Measurements from ENCODE around the gene PTGER4.

The PTGER4 gene

DNA sequence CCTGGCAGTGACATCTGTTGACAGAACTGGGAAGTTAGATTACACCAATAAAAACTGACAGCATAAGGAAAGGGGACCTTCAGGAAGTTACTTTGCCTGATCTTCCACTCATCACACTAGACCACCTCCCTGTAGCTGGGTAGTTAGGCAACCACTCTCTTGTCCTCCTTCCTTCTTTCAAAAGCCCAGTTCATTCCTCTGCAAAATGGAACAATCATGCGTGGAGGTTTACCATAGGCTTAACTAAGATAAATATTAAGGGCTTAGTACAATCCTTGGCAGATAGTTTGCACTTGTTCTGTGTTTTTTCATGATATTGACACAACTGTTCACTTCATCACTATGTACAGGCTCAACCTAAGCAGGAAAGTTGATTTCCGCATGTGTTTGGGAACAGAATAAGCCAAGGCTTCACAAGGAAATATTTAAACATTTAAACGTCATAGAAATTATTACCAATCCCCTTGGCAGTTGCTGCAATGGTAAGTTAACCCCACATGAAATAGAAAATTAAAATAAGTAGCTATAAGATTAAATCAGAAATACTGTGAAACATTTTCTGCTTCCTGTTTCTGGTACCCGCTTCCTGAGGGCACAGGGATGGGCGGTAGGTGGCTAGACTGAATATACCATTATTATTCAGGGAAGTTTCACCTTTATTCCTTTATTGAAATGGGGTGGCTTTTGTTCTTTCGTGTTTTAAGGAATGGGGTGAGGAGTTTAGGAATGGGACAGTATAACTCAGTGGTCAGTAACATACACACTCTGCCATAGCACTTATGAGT lies 9.9 kb upstream of the PTGER4 start:
- no peak for DNase-seq (ENCODE audit: low read depth)

DNA sequence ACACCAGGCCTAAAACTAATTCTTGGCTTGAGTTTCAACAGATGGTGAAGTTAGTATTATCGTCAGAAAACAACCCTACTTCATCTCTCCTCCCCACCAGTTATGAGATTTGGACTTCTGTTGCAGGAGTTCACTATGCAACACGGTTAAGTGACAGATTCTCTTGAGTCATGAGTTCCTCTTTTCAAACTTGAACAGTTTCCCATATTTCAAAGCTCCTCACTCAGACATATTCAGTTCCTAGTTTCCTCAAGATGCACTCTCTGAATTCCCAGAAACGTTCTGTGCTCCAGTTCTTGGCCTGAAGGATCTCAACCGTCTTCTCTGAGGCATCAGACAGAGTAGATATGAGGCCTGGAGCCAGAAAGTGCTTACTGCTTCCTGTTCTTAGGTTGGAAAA lies 7.3 kb upstream of the PTGER4 start:
- no peak for DNase-seq (ENCODE audit: low read depth)

DNA sequence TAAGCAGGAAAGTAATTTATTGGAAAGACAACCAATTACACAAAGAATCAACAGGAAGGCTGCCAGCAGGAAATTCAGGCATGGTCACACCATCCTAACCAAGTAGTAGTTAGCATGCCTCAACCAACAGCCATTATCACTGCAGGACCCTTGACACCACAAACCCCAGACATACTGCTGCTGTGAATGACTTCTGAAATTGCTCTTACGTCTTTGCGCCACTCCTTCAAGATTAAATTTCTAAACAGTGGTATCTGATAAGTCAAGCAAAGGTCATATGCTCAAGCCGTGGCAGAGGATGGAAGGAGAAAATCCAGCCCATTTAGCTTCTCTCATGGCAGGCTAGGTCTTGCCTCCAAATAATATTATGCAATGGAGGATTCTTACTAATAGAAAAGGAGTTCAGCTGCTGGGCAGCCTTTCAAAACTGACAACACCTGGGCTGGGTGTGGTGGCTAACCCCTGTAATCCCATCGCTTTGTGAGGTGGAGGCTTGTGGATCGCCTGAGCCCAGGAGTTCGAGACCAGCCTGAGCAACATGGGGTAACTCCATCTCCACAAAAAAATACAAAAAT lies 5.0 kb upstream of the PTGER4 start:
- no peak for DNase-seq (ENCODE audit: low read depth)

DNA sequence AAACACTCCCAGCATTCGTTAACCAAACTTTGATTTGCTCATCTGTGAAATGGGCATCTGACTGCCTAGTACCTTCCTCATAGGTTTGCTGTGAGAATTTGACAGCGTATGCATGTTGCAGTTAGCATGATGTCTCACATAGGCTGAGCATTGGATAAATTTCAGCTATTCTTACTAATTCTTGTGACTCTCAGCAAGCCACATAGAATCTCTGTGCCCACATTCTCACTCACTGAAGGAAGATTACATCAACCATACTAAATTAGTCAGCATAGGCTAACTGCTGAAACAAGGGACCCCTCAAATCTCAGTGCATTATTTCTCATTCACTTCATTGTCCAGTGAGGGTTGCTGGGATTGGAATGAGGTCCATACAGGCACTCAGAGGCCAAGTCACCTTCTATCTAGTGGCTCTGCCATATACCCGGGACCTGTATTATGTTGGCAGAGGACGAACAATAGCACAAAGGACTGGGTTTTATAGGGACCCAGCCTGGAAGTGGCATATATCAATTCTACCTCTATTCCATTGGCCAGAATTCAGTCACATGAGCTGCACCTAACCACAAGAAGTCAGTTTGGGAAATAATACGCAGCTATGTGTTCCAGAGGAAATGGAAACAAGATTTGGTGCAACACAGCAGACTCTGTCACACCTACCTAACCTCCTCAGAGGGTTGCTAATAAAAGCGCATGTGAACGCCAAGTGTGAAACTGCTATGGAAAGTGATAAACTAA lies 4.2 kb upstream of the PTGER4 start:
- no peak for DNase-seq (ENCODE audit: low read depth)

DNA sequence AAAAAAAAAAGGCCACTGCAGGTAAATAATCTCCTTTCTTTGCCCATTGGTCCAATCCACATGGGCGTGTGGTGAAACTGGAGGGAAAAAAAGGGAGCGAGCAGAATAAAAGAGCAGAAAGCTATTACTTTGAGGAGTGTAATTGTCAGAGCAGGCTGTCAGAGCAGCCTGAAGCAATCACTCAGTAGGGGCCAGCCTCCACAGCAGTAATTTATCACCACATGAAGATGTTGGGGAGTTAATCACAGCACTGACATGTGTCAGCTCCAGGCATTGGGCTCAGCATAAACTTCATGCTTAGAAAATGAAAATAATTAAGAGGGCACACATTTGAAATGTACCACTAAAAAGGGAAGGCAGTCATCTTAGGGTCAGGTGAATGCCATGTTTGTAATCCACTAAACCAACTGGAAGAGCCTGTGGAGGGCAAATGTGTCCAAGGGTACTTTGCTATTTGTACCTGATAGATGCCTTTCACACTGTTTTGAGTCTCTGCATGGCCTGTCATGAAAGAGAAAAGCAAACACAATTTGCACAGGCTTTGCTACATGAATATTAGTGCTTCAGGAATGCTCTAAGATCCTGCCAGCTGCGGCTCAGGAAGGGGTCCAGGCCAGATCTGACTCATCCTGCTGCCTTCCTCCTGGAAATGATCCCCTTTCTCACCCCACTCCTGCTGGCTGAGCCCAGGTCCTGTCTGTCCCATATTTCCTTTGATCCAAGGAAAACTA lies 2.9 kb upstream of the PTGER4 start:
- no peak for DNase-seq (ENCODE audit: low read depth)

DNA sequence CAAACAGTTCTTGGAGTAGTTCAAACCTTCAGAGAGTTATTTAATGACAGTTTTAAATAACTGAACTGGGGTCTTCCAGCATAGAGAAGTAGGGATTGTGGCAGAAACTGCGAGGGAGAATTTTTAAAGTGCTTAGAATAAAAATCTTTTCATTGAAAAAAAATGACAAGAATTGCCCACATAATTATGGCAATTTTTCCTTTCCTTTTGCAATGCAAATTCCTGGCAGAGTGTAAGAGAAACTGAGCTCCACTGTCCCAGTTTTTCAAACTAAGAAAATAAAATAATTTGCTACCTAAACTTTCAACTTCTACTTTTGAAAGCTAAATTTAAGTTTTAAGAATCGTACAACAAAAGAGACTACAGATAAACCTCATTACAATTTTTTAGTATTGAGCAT lies 2.3 kb upstream of the PTGER4 start:
- DNase-seq (ENCODE audit: low read depth): no peak

DNA sequence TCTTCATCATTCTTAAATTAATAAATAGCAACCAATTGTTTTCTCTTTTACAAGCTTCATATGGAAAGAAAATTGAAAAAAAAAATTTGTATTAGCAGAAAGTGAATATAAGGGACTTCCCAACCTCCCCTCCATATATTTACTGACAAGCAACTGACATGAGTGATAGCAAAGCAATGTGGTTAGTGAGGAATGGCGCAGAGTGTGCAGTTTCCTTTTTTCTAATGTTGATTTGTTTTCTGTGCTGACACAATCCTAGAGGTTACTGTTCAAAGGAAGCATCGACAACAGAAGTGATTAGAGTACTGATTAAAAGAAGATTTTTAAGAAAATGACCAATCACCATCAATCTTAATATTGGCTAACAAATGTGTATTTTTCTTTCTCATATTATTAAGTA lies 1.7 kb upstream of the PTGER4 start:
- DNase-seq (ENCODE audit: low read depth): no peak

DNA sequence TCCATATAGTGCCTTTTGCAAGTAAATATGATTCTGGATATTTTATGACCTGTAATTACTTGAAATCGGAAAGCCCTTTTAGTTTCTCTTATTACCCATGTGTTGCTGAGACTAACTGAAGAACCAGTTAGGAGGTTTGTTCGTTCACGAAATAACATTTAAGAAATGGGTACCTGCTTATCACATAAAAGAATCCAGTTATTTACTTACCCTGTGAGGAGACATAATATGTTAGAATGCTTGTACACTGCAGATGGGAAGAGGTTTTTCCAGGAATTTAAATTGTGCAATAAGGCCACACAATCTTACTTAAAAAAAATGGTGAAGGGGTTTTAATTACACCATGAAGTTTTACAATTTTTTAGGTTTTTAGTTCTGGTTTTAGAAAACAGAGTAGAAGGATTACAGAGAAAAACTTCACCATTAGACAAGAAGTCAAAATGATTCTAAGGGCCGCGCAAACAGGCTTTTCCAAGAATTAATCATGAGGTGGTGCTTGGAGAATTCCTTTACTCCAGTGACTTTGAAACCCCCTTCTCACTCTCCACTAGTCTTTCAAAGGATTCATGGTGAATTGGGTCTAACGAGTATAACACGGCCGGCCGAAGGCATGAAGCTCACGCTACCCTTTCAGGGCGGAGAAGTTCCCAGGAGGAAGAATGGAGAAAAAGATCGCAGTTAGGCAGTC lies 1.1 kb upstream of the PTGER4 start:
- DNase-seq (ENCODE audit: low read depth): no peak

DNA sequence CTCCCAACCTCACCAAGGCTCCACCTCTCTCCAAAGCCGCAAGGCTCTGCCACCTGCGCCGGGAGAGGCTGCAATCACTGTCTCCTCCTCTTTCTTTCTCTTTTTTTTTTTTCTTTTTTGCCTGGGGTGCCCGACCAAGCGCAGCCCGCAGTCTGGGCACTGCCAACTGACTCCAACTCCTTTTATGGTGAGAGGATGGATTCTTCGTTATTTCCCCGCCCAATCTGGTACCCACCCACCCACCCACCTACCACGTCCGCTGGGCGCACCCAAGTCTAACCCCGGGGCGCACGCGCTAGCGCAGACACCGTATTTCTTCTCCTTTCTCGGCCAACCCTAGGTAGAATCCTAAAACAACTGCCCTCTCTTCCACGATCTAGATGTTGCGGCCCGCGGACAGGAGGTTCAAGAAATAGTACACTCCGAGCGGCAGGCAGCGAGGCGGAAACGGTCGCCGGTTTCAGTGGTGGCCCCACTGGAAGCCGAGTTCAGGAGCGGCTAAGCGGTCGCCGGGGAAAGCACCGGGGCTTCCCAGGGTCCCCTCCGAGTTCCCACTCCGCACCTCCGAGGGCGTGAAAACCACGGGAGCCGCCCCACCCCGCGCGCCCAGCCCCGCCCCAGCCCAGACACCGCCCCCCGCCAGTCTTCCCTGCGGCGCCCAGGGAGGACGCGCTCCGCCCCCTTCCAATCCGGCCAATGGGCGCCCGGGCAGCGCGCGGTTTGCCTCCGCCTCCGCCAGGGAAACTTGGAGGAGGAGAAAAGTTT lies 385 bp upstream of the PTGER4 start:
- DNase-seq (ENCODE audit: low read depth): peak; percentile 87

DNA sequence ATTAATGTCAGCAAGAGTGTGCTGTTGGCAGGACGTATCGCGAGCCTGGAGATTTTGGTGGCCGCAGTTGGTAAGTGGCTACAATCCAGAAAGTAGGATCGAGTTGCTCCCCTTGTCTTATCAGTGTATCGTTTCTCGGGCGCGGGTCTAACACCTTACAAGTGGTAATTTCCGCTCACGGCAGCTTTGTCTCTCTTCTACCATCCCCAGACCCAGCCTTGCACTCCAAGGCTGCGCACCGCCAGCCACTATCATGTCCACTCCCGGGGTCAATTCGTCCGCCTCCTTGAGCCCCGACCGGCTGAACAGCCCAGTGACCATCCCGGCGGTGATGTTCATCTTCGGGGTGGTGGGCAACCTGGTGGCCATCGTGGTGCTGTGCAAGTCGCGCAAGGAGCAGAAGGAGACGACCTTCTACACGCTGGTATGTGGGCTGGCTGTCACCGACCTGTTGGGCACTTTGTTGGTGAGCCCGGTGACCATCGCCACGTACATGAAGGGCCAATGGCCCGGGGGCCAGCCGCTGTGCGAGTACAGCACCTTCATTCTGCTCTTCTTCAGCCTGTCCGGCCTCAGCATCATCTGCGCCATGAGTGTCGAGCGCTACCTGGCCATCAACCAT lies 1.1 kb downstream of the PTGER4 start:
- DNase-seq (ENCODE audit: low read depth): no peak

DNA sequence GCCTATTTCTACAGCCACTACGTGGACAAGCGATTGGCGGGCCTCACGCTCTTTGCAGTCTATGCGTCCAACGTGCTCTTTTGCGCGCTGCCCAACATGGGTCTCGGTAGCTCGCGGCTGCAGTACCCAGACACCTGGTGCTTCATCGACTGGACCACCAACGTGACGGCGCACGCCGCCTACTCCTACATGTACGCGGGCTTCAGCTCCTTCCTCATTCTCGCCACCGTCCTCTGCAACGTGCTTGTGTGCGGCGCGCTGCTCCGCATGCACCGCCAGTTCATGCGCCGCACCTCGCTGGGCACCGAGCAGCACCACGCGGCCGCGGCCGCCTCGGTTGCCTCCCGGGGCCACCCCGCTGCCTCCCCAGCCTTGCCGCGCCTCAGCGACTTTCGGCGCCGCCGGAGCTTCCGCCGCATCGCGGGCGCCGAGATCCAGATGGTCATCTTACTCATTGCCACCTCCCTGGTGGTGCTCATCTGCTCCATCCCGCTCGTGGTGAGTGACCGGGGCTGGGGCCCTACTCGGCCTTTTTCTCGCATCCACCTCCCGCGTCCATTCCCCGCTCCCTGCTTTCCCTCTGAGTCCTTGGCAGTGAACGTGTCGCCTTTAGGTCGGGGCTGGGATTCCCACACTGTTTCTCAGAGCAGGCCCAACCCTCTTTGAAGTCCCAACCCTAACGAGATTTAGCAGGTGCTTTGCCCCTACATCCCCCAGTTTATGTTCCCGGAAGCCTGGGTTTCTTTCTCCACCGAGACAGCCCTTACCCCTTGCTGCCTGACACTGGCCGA lies 1.8 kb downstream of the PTGER4 start:
- no peak for DNase-seq (ENCODE audit: low read depth)

DNA sequence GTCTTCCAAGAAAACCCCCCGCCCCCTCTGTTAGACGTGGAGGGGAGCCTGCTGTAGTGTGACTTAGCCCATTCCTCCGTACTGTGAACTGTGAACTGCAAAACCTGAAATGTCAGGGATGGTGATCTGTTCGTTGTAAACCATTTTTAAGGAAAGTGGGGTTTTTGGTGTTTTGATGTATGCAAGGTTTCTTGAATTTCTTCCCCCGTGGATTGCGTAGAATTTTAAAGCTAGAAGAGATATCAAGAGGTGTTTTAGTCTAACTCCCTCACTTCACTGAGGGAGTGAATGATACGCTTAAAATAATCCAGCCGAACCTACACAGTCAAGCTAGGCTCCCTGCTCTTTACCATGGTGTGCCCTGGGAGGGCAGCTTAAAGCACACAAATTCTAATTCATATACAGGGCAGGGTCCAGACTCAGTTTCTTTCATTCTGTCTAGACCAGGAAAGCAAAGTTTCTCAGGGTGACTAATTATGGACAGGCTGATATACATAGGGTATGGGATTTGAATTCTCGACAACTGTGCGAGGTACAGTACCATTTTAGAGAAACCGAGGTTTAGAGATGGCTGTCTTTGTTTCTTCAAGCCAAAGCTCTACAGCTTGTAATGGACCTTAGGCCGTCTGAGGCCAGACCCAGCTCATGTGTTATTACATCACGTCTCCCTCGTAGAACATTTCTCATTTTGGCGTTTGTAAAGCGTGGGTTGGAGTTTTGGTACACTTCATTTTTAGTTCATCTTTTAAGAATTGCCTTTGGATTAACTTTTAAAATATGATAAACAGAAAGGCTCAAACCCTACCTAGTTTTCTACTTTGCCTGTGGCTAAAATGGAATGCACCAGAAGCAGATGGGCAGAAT lies 2.7 kb downstream of the PTGER4 start:
- DNase-seq (ENCODE audit: low read depth): no peak

DNA sequence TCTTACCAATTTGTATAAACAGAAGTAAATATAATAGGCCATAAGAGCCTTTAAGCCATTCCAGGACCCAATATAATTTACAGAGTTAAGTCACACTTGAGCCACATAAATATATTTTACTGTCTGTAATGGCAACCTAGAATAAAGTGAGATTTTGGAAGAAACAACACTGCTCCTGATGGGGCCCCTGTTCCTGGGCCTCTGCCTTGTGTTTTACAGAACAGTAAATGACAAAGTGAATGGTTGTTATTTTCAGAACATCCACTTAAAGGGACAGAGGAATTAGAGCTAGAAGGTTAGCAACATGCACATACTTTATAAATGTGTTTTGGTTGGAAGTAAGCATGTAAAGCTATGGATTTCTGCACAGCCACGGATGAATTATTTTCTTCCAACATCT lies 3.6 kb downstream of the PTGER4 start:
- DNase-seq (ENCODE audit: low read depth): no peak

DNA sequence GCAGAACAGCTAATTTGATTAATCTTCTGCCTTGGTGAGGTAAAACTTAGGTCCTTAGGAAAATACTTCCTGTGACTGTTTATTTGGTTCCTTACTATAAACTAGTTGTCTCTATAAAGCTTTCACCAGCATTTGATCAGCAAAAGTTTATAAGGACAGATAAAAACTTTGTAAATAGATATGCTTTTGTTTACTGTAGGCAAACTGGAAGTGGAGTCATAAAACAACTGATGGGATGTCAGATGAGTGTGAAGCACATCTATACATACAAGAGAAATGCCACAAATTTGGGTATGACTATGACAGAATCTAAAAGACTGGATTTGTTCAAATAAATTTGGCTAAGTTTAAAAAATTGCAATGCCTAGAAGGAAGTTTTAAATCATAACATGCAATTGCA lies 5.5 kb downstream of the PTGER4 start:
- no peak for DNase-seq (ENCODE audit: low read depth)

DNA sequence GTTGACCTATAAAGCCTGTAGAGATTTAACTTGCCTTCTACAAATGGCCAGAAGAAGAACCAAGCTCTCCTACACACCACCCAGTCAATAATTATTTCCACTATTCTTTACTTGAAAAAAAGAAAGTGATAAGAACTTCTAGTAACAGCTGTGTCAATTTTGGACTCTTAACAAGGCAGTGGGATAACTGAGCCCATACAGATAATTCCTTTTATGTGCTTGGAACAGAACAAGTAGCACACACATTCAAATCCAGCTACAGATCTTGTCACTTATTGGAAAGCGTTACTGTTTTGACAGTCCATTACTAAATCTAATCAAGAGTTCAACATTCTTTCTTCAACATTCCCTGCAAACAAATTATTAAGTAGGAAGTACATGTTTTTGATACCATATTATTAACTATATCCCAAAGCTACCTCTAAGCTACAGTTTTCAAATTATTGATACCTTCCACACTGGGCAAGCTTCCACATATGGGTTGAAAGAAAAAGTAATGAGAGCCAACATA lies 6.3 kb downstream of the PTGER4 start:
- DNase-seq (ENCODE audit: low read depth): no peak

DNA sequence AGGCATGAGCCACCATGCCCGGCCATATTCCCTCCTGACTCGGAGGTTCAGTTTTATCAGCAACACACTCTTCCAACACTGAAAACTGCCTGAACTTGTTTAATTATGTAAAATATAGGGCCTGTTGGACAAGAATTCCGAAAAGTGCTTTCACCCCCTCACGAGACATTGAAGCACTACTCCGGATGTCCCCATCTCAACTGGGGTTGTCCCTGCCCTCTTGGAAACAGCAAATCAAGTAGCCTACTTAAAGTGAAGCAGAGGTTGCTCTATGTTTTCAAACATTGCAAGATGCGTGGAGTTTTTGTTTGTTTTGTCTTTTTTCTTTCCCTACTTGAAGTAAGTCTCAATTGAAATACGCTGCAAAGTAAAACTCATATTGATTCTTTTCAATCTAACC lies 7.6 kb downstream of the PTGER4 start:
- DNase-seq (ENCODE audit: low read depth): no peak

DNA sequence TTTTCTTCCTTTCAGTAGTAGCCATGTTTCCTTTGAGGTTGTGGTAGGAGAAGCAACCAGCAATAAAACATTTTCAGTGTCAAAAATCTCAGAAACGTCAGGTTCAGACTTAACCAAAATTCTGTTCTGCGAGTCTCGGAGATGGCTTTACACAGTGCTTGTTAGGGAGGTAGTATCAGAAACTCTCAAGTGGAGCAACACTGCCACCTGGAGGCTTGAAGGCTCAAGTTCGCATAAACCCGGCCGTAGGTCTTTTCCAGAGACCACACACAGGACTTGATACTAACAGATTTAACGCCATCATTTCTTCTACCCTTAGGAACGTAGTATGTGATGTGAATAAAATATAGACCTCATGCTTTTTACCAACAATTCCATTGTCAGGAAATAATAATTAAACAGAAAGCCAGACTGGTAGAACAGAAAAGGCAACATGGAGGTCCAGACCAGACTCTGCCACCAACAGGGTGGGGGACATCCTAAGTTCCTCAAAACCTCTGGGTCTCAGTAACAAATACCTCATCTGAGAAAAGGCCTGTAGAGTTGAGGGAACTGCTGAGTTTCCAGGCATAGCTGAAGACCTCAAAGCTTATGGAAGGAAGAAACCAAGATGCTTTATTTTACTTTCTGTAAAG lies 8.5 kb downstream of the PTGER4 start:
- peak; percentile 82 for DNase-seq (ENCODE audit: low read depth)

DNA sequence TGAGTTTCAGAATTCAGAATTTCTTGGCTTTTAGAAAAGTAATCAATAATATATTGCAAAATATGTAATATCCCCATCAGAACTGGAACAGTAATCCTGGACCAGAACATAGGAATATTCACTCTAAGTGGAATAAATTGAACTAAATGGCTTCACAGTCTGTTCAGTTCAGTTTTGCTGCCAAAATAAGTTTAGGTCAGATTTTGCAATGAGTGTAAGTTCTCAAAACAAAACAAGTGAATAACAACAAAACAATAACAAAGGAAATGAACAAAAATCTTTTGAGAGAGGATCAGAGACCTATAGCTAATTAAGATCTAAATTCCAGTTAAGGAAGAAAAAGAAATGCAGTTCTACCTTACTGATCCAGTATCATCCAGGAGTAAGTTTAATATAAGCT lies 9.3 kb downstream of the PTGER4 start:
- DNase-seq (ENCODE audit: low read depth): no peak

All from stimulated activated CD8-positive, alpha-beta memory T cell treated with anti-CD3 and anti-CD28 coated beads, Interleukin-15, amount 100 ng/mL, for 1 hour (primary cell).